GM12878 (cell line): Measurements from ENCODE around the gene LAMC3. TPM values are rescaled to one million over a fixed set of nuclear protein-coding genes. Genes with fewer than 3 reads are reported as not detected.

Experiments used
- ATAC-seq: fragments of 200-7000 bp; cut with Tn5 transposase; 3 replicates; pipeline ENCODE4 v1.9.1; 2020; ENCODE audit warnings: mild to moderate bottlenecking, moderate library complexity
- BruUV-seq: library from RNA; stranded (reverse); fragments of 400-500 nt; replicated peaks from 2 replicates; lab custom pipeline; 2021; lab: Mats Ljungman, UMichigan
- CTCF ChIA-PET: fragments of 300-600 bp; sonication (Branson Sonifier 250); formaldehyde crosslinking; extraction: SDS; loops from one replicate; lab custom pipeline; 2021; ENCODE audit warnings: inconsistent platforms; lab: Yijun Ruan, JAX
- POLR2A ChIA-PET: fragments of 350-600 bp; formaldehyde crosslinking; extraction: SDS; loops from one replicate; lab custom pipeline; 2021; ENCODE audit warnings: inconsistent platforms; lab: Charles Lee
- RAD21 ChIA-PET: fragments of 300-600 bp; sonication (Branson Sonifier 250); formaldehyde crosslinking; loops from one replicate; lab custom pipeline; 2023; ENCODE audit warnings: antibody characterized with exemption; ENCODE audit not compliant: unreplicated experiment; lab: Charles Lee
- SMC1A ChIA-PET: fragments of 300-600 bp; sonication (Branson Sonifier 250); formaldehyde crosslinking; loops from one replicate; lab custom pipeline; 2023; ENCODE audit not compliant: unreplicated experiment, uncharacterized antibody; lab: Charles Lee
- DNase-seq: peaks from one replicate; pipeline ENCODE4 v3.0.0-alpha.2; 2011; ENCODE audit warnings: low read depth, low spot score
- FAIRE-seq: peaks from 3 replicates; lab custom pipeline; 2011; peaks lifted over from hg19 to GRCh38; lab: Jason Lieb, UNC
- H2AFZ ChIP-seq: 2 replicates; pipeline ENCODE4 v1.6.0; 2011; ENCODE audit warnings: low read depth, low read length, control low read depth; ENCODE audit not compliant: control insufficient read depth
- H3K27ac ChIP-seq: 2 replicates; pipeline ENCODE4 v1.5.1; 2011; ENCODE audit warnings: control low read depth; ENCODE audit not compliant: control insufficient read depth, insufficient read depth
- H3K27me3 ChIP-seq, 2 experiments: replicated peaks in 1 of 2; 2 replicates each; pipeline versions ENCODE4 v1.6.0 to v1.6.1; 2011; ENCODE audit warnings: low read length in 1 of 2; ENCODE audit not compliant: control insufficient read depth in 2 of 2, insufficient read depth in 2 of 2
- H3K36me3 ChIP-seq, 2 experiments: 2 replicates each; pipeline ENCODE4 v1.5.1; 2011; ENCODE audit warnings: low read length in 1 of 2; ENCODE audit not compliant: control insufficient read depth in 2 of 2, insufficient read depth in 2 of 2
- H3K4me1 ChIP-seq: 2 replicates; pipeline ENCODE4 v1.6.1; 2011; ENCODE audit warnings: mild to moderate bottlenecking, low read length, moderate library complexity, mixed read lengths; ENCODE audit not compliant: control insufficient read depth, insufficient read depth
- H3K4me2 ChIP-seq: 2 replicates; pipeline ENCODE4 v1.6.0; 2011; ENCODE audit warnings: control low read depth; ENCODE audit not compliant: control insufficient read depth, insufficient read depth
- H3K4me3 ChIP-seq: fragments of 200-600 bp; sonication (generic); 2 replicates; pipeline ENCODE4 v1.5.1; 2016
- H3K79me2 ChIP-seq: 2 replicates; pipeline ENCODE4 v1.6.0; 2011; ENCODE audit warnings: low read length; ENCODE audit not compliant: control insufficient read depth, insufficient read depth
- H3K9ac ChIP-seq: 2 replicates; pipeline ENCODE4 v1.8.0; 2011; ENCODE audit warnings: low read length, control low read depth, mixed read lengths; ENCODE audit not compliant: control insufficient read depth, insufficient read depth
- H3K9me3 ChIP-seq: replicated peaks from 3 replicates; pipeline ENCODE4 v1.5.1; 2011; ENCODE audit warnings: mild to moderate bottlenecking, low read length; ENCODE audit not compliant: control insufficient read depth, insufficient read depth
- H4K20me1 ChIP-seq: 2 replicates; pipeline ENCODE4 v1.6.0; 2011; ENCODE audit not compliant: control insufficient read depth, insufficient read depth
- MEF2B ChIP-seq: fragments of 450-650 bp; IDR thresholded peaks from 2 replicates; pipeline ENCODE4 v1.6.1; 2018; ENCODE audit warnings: mild to moderate bottlenecking, moderate library complexity; ENCODE audit not compliant: partially characterized antibody, poor library complexity, severe bottlenecking
- SIN3A ChIP-seq: IDR thresholded peaks from 2 replicates; pipeline ENCODE4 v1.6.1; 2012; ENCODE audit warnings: low read depth, low read length, improper control_type of control experiment
- SREBF1 ChIP-seq: IDR thresholded peaks from 2 replicates; pipeline ENCODE4 v1.6.1; 2012; ENCODE audit warnings: mild to moderate bottlenecking, low read length
- TAF1 ChIP-seq: IDR thresholded peaks from 2 replicates; pipeline ENCODE4 v1.6.1; 2011; ENCODE audit warnings: mild to moderate bottlenecking, low read depth, low read length, borderline replicate concordance
- WRNIP1 ChIP-seq: IDR thresholded peaks from 2 replicates; pipeline ENCODE4 v1.6.1; 2011; ENCODE audit warnings: low read depth, low read length, improper control_type of control experiment, borderline replicate concordance
- WGBS: methylation state at CpG from one replicate; pipeline ENCODE4 v1.1.6; 2016; ENCODE audit warnings: low lambda C conversion rate; ENCODE audit not compliant: insufficient replicate concordance, insufficient coverage; ENCODE audit errors: missing lambda C conversion rate; 5-methylcytosine and 5-hydroxymethylcytosine counted together
- in situ Hi-C: fragments of 300-500 bp; cut with MboI; formaldehyde crosslinking; loops from 9 replicates; pipeline ENCODE4 v1.14.3; 2018; ENCODE audit warnings: mixed read lengths
- intact Hi-C: fragments of 100-400 bp; cut with micrococcal nuclease; formaldehyde crosslinking; loops from one replicate; pipeline ENCODE4 v1.14.2; 2022; ENCODE audit not compliant: unreplicated experiment
- polyA plus RNA-seq, 11 experiments: library from polyadenylated mRNA; depleted of rRNA in 4 of 11; unstranded in 6 of 11; stranded (reverse) in 5 of 11; fragments of >200 nt; fragmentation: Nextera tagmentation in 4 of 11; fragmentation: Illumina TruSeq in 1 of 11; extraction: Ambion mirVana in 4 of 11; extraction: Trizol in 1 of 11; gene quantifications; 1 replicate in 1 of 11; 2 replicates in 10 of 11; pipeline versions ENCODE4 v1.2.1 to v1.2.3, GENCODE V29; 2011 to 2016; ENCODE audit warnings: inconsistent platforms in 2 of 11, missing spikeins in 2 of 11, low read depth in 1 of 11
- total RNA-seq, 4 experiments: library from RNA; depleted of rRNA in 3 of 4; stranded (reverse); fragments of >200 nt in 3 of 4; fragmentation: Illumina TruSeq in 1 of 4; extraction: Trizol in 1 of 4; gene quantifications; 2 replicates each; pipeline versions ENCODE4 v1.2.1 to v1.2.3, GENCODE V29; 2013 to 2021
- TF ChIP-seq, protein P1 (sequence below): fragments of 450-650 bp; IDR thresholded peaks from 2 replicates; pipeline ENCODE4 v1.6.1; 2016; ENCODE audit warnings: mild to moderate bottlenecking
- TF ChIP-seq, protein P2 (sequence below): IDR thresholded peaks from 2 replicates; pipeline ENCODE4 v1.6.1; 2011; ENCODE audit warnings: borderline replicate concordance, low read depth, mild to moderate bottlenecking, moderate library complexity, low read length; ENCODE audit not compliant: insufficient read depth, poor library complexity, severe bottlenecking

LAMC3 gene
- total and polyA plus RNA-seq, 10 of the 15 experiments (the other 5 are each of a cell fraction or from before 2014, with no cell fraction given): under 0.01 to 0.08 TPM; not detected in 8

DNA sequence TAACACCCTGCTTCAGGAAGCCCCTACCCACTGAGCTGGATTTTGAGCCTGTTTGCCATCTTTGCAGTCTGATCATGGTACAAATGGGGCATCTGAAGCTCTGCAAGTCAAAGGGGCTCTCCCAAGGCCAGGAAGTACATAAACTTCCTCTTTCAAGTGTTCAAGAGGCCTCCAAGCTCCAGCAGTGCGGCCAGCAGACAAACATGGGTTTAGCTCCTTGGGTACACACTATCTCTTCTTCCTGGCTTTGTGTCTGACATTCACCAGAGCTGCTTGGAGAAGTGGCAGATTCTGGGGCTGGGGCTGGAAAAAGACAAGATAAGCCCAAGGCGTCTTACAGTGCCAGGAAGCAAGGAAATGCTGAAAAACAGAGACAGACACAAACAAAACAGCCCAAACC is 34.1 kb downstream of the LAMC3 start:
- Histone ChIP-seq H3K4me3 (no peak overlapping the region), H4K20me1 (no peaks in the 10 kb centered on the region), H3K27me3 (no peaks in the 10 kb centered on the region), H2AFZ (peak overlapping the region; percentile 68), H3K9me3 (no peaks in the 10 kb centered on the region), H3K27ac (0 out of 2 replicates have a peak overlapping the region, but pooled peaks have one; percentile 1), H3K4me2 (0 out of 2 replicates have a peak overlapping the region, but pooled peaks have one; percentile 26), H3K36me3 (no peaks in the 10 kb centered on the region), H3K9ac (no peak overlapping the region), H3K79me2 (no peaks in the 10 kb centered on the region), H3K4me1 (peaks cover 13% of the 10 kb centered on the region)
- no TSS peak for BruUV-seq
- WGBS: 4% methylated on average over 2 of the region's 2 CpGs
- POLR2A ChIA-PET: no interaction called here
- SMC1A ChIA-PET: interaction anchor here (0.9 to 2.0 kb wide), 3 partner anchors 173 to 342 kb away, joined by 3 to 10 read pairs (median 3); no protein-coding TSS in a partner anchor
- TF ChIP-seq, protein P1, sequence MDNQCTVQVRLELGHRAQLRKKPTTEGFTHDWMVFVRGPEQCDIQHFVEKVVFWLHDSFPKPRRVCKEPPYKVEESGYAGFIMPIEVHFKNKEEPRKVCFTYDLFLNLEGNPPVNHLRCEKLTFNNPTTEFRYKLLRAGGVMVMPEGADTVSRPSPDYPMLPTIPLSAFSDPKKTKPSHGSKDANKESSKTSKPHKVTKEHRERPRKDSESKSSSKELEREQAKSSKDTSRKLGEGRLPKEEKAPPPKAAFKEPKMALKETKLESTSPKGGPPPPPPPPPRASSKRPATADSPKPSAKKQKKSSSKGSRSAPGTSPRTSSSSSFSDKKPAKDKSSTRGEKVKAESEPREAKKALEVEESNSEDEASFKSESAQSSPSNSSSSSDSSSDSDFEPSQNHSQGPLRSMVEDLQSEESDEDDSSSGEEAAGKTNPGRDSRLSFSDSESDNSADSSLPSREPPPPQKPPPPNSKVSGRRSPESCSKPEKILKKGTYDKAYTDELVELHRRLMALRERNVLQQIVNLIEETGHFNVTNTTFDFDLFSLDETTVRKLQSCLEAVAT: peak; percentile 18; the same call in 1 of the 2 replicates
- TF ChIP-seq MEF2B: no peak
- DNase-seq (no peak), ATAC-seq (peak; percentile 66), FAIRE-seq (peak; percentile 83)
- RAD21 ChIA-PET: interaction anchor here (1.0 to 1.2 kb wide), 2 partner anchors 327 to 342 kb away, joined by 3 read pairs; no protein-coding TSS in a partner anchor
- intact Hi-C loops: loop anchor here (10.0 kb wide), 2 partner anchors 108 to 278 kb away; partner anchors contain the start of gene FIBCD1
- in situ Hi-C loops: loop anchor here (5.0 kb wide), 1 partner anchor 171 kb away; no protein-coding TSS in a partner anchor
- CTCF ChIA-PET: interaction anchor here (0.7 to 2.0 kb wide), 10 partner anchors 14 to 797 kb away, joined by 3 to 12 read pairs (median 3); no protein-coding TSS in a partner anchor

DNA sequence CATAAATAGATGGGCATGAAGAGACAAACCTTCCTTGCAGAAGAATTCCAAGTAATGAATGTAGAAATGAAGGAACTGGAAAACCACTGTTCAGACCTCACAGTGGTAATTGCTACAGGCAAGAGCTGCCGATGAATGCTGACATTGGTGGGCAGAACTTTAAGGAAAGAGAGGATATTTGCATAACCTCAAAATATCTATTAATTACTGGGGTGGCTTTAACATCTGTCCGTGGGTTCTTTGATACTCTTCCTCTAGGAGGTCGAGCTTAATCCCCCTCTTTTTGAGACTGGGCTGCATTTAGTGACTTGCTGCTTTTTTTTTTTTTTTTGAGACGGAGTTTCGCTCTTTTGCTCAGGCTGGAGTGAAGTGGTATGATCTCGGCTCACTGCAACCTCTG is 34.7 kb downstream of the LAMC3 start:
- DNase-seq (no peak), FAIRE-seq (peak; percentile 23), ATAC-seq (no peak)
- in situ Hi-C loops: loop anchor here (5.0 kb wide), 1 partner anchor 171 kb away; no protein-coding TSS in a partner anchor
- TF ChIP-seq SREBF1: no peak
- TF ChIP-seq, protein P2, sequence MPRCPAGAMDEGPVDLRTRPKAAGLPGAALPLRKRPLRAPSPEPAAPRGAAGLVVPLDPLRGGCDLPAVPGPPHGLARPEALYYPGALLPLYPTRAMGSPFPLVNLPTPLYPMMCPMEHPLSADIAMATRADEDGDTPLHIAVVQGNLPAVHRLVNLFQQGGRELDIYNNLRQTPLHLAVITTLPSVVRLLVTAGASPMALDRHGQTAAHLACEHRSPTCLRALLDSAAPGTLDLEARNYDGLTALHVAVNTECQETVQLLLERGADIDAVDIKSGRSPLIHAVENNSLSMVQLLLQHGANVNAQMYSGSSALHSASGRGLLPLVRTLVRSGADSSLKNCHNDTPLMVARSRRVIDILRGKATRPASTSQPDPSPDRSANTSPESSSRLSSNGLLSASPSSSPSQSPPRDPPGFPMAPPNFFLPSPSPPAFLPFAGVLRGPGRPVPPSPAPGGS: no peak
- no peak for TF ChIP-seq TAF1
- TF ChIP-seq WRNIP1: no peak
- TF ChIP-seq SIN3A: no peak
- H3K9me3 ChIP-seq: no peaks in the 10 kb centered on the region
- ChIA-PET RAD21 (interaction anchor here (1.0 to 1.2 kb wide), 2 partner anchors 328 to 343 kb away, joined by 3 read pairs; no protein-coding TSS in a partner anchor), SMC1A (interaction anchor here (0.6 to 2.0 kb wide), 4 partner anchors 174 to 421 kb away, joined by 3 to 10 read pairs (median 3); no protein-coding TSS in a partner anchor), CTCF (interaction anchor here (0.7 to 2.0 kb wide), 9 partner anchors 13 to 798 kb away, joined by 3 to 12 read pairs (median 3); no protein-coding TSS in a partner anchor), POLR2A (interaction anchor here (0.9 kb wide), 1 partner anchor 25 kb away, joined by 3 read pairs; no protein-coding TSS in a partner anchor)
- H3K79me2 ChIP-seq: no peaks in the 10 kb centered on the region
- H3K4me2 ChIP-seq: peak overlapping the region; percentile 5; the same call in 1 of the 2 replicates
- intact Hi-C loops: loop anchor here (10.0 kb wide), 2 partner anchors 109 to 279 kb away; partner anchors contain the start of gene FIBCD1
- H3K27ac ChIP-seq: no peak overlapping the region
- H3K27me3 ChIP-seq: no peaks in the 10 kb centered on the region
- no peaks in the 10 kb centered on the region for H4K20me1 ChIP-seq
- H3K4me1 ChIP-seq: peaks cover 13% of the 10 kb centered on the region
- no TSS peak for BruUV-seq
- WGBS: 11% methylated on average over 4 of the region's 6 CpGs
- H3K36me3 ChIP-seq: no peaks in the 10 kb centered on the region
- H3K4me3 ChIP-seq: no peak overlapping the region
- H3K9ac ChIP-seq: no peak overlapping the region
- H2AFZ ChIP-seq: peak overlapping the region; percentile 68; the same call in 1 of the 2 replicates
